ENCODE results near the gene KIAA0825. TPM values are rescaled to one million over a fixed set of nuclear protein-coding genes. Genes with fewer than 3 reads are reported as not detected.

The KIAA0825 gene
- polyA plus RNA-seq, 3 donors: 0.56 to 1.3 (median 0.89) TPM

- H3K79me2 ChIP-seq (ENCODE audit: insufficient read depth, low read length): no peaks in the 10 kb centered on the region
- H3K27me3 ChIP-seq (ENCODE audit: control insufficient read depth in 2 of 2, insufficient read depth in 2 of 2, low read length in 2 of 2): no peaks in the 10 kb centered on the region
- H3K4me1 ChIP-seq (ENCODE audit: control insufficient read depth in 1 of 2, insufficient read depth in 2 of 2, low read length in 2 of 2): peaks cover 27% of the 10 kb centered on the region in 2 donors
- no peak for DNase-seq
- Mint-ChIP-seq H3K9me3 (peaks cover 10 to 33% (median 23%) of the 10 kb centered on the region in 7 donors), H3K36me3 (peaks cover 5% of the 10 kb centered on the region in 2 donors), H3K4me1 (peaks cover 27% of the 10 kb centered on the region), H3K27ac (no peak overlapping the region), H3K4me3 (no peak overlapping the region), H3K27me3 (ENCODE audit: low read depth in 3 of 3) (no peaks in the 10 kb centered on the region)
- no peaks in the 10 kb centered on the region for H3K36me3 ChIP-seq (replicated peaks in 1 of 2; ENCODE audit: control insufficient read depth in 1 of 2, insufficient read depth in 2 of 2, low read length in 2 of 2)
- TF ChIP-seq CTCF (IDR thresholded peaks at IDR 0.05): no peak
- intact Hi-C loops (cut with micrococcal nuclease): no loop called here
- no peak overlapping the region for H3K9ac ChIP-seq (ENCODE audit: insufficient read depth, low read length, poor library complexity, severe bottlenecking)
- WGBS (ENCODE audit: insufficient coverage): no CpG with 5 or more reads among the region's 6 CpGs
- no peak overlapping the region for H3K4me3 ChIP-seq (replicated peaks in 1 of 3; ENCODE audit: low read depth in 2 of 3, low read length in 3 of 3)
- no peaks in the 10 kb centered on the region for H4K20me1 ChIP-seq (ENCODE audit: insufficient read depth, low read length)
- H2AFZ ChIP-seq (ENCODE audit: insufficient read depth, low read depth, low read length, poor library complexity, severe bottlenecking): no peak overlapping the region
- peaks cover 19% of the 10 kb centered on the region in 2 donors for H3K9me3 ChIP-seq (replicated peaks in 1 of 2; ENCODE audit: control insufficient read depth in 1 of 2, insufficient read depth in 1 of 2, low read length in 2 of 2)
- no peak overlapping the region for H3K27ac ChIP-seq (ENCODE audit: low read depth in 1 of 2, low read length in 2 of 2)
- H3K4me2 ChIP-seq (replicated peaks; ENCODE audit: extremely low read depth, low read length, poor library complexity, severe bottlenecking): no peak overlapping the region
Measured at GRCh38 chr5:94540856-94541494, 77.4 kb downstream of the KIAA0825 start.

GRCh38 chr5:94538260-94538659, 80.1 kb downstream of the KIAA0825 start:
- no peaks in the 10 kb centered on the region for H3K27me3 Mint-ChIP-seq (ENCODE audit: low read depth in 3 of 3)
- 100% methylated on average over 1 of the region's 3 CpGs for WGBS (ENCODE audit: insufficient coverage)
- H2AFZ ChIP-seq (ENCODE audit: insufficient read depth, low read depth, low read length, poor library complexity, severe bottlenecking): no peak overlapping the region
- no peak for DNase-seq
- H3K4me2 ChIP-seq (replicated peaks; ENCODE audit: extremely low read depth, low read length, poor library complexity, severe bottlenecking): no peak overlapping the region
- no peaks in the 10 kb centered on the region for H3K27me3 ChIP-seq (ENCODE audit: control insufficient read depth in 2 of 2, insufficient read depth in 2 of 2, low read length in 2 of 2)
- no peak for TF ChIP-seq CTCF (IDR thresholded peaks at IDR 0.05)
- H3K4me1 Mint-ChIP-seq: no peaks in the 10 kb centered on the region
- H3K36me3 Mint-ChIP-seq: peaks cover 5% of the 10 kb centered on the region in 2 donors
- peaks cover 10 to 33% (median 23%) of the 10 kb centered on the region in 7 donors for H3K9me3 Mint-ChIP-seq
- H3K36me3 ChIP-seq (replicated peaks in 1 of 2; ENCODE audit: control insufficient read depth in 1 of 2, insufficient read depth in 2 of 2, low read length in 2 of 2): no peaks in the 10 kb centered on the region
- H3K4me3 ChIP-seq (replicated peaks in 1 of 3; ENCODE audit: low read depth in 2 of 3, low read length in 3 of 3): no peak overlapping the region
- no peaks in the 10 kb centered on the region for H3K4me1 ChIP-seq (ENCODE audit: control insufficient read depth in 1 of 2, insufficient read depth in 2 of 2, low read length in 2 of 2)
- no peak overlapping the region for H3K27ac Mint-ChIP-seq
- H3K27ac ChIP-seq (ENCODE audit: low read depth in 1 of 2, low read length in 2 of 2): no peak overlapping the region
- H4K20me1 ChIP-seq (ENCODE audit: insufficient read depth, low read length): no peaks in the 10 kb centered on the region
- no peaks in the 10 kb centered on the region for H3K79me2 ChIP-seq (ENCODE audit: insufficient read depth, low read length)
- H3K9me3 ChIP-seq (replicated peaks in 1 of 2; ENCODE audit: control insufficient read depth in 1 of 2, insufficient read depth in 1 of 2, low read length in 2 of 2): peaks cover 19% of the 10 kb centered on the region in 2 donors
- intact Hi-C loops (cut with micrococcal nuclease): no loop called here
- H3K9ac ChIP-seq (ENCODE audit: insufficient read depth, low read length, poor library complexity, severe bottlenecking): no peak overlapping the region
- H3K4me3 Mint-ChIP-seq: no peak overlapping the region

Data from CD14-positive monocyte (primary cell).